ENCODE results near the gene DPP6. TPM values are rescaled to one million over a fixed set of nuclear protein-coding genes. Genes with fewer than 3 reads are reported as not detected.

The DPP6 gene
- total RNA-seq, 3 donors from 2014 or later (not counting 1 experiment from before 2014, with no cell fraction given), result not detected

GRCh38 chr7:154907651-154908620 is 855.7 kb downstream of the DPP6 start:
- Histone ChIP-seq H3K36me3 (ENCODE audit: control insufficient read depth, insufficient read depth, low read length) (no peaks in the 10 kb centered on the region), H3K9me3 (ENCODE audit: control insufficient read depth, insufficient read depth, low read length) (peaks cover 2% of the 10 kb centered on the region), H3K27ac (ENCODE audit: low read length) (no peak overlapping the region), H3K4me3 (ENCODE audit: low read length) (no peak overlapping the region), H3K4me1 (ENCODE audit: control insufficient read depth, insufficient read depth, low read length) (peaks cover 8% of the 10 kb centered on the region), H3K27me3 (ENCODE audit: control insufficient read depth, insufficient read depth, low read length) (no peaks in the 10 kb centered on the region)
- DNase-seq, result no peak
- no peaks in the 10 kb centered on the region for H3K4me1 Mint-ChIP-seq
- no peak overlapping the region for H3K27ac Mint-ChIP-seq
- TF ChIP-seq, protein P1, sequence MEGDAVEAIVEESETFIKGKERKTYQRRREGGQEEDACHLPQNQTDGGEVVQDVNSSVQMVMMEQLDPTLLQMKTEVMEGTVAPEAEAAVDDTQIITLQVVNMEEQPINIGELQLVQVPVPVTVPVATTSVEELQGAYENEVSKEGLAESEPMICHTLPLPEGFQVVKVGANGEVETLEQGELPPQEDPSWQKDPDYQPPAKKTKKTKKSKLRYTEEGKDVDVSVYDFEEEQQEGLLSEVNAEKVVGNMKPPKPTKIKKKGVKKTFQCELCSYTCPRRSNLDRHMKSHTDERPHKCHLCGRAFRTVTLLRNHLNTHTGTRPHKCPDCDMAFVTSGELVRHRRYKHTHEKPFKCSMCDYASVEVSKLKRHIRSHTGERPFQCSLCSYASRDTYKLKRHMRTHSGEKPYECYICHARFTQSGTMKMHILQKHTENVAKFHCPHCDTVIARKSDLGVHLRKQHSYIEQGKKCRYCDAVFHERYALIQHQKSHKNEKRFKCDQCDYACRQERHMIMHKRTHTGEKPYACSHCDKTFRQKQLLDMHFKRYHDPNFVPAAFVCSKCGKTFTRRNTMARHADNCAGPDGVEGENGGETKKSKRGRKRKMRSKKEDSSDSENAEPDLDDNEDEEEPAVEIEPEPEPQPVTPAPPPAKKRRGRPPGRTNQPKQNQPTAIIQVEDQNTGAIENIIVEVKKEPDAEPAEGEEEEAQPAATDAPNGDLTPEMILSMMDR (IDR thresholded peaks at IDR 0.05), result no peak
- H3K27me3 Mint-ChIP-seq (ENCODE audit: low read depth in 2 of 2), result peaks cover 0 to 10% of the 10 kb centered on the region in 2 donors
- WGBS (ENCODE audit: insufficient coverage), result 69% methylated on average over 21 of the region's 21 CpGs
- no peak for ATAC-seq
- H3K9me3 Mint-ChIP-seq, result peaks cover 2 to 4% of the 10 kb centered on the region in 2 donors
- H3K36me3 Mint-ChIP-seq, result no peaks in the 10 kb centered on the region
- intact Hi-C loops (cut with micrococcal nuclease), result no loop called here
- H3K4me3 Mint-ChIP-seq, result peak overlapping the region; percentile 46

GRCh38 chr7:154909241-154910105 is 857.3 kb downstream of the DPP6 start:
- no peaks in the 10 kb centered on the region for H3K36me3 Mint-ChIP-seq
- no peak overlapping the region for H3K27ac ChIP-seq (ENCODE audit: low read length)
- TF ChIP-seq, protein P1 (IDR thresholded peaks at IDR 0.05), result no peak
- H3K27ac Mint-ChIP-seq, result no peak overlapping the region
- DNase-seq (no peak), ATAC-seq (no peak)
- no peak overlapping the region for H3K4me3 ChIP-seq (ENCODE audit: low read length)
- peaks cover 2% of the 10 kb centered on the region for H3K9me3 ChIP-seq (ENCODE audit: control insufficient read depth, insufficient read depth, low read length)
- 81% methylated on average over 25 of the region's 26 CpGs for WGBS (ENCODE audit: insufficient coverage)
- no peak overlapping the region for H3K4me3 Mint-ChIP-seq
- peaks cover 0 to 4% of the 10 kb centered on the region in 2 donors for H3K4me1 Mint-ChIP-seq
- no peaks in the 10 kb centered on the region for H3K36me3 ChIP-seq (ENCODE audit: control insufficient read depth, insufficient read depth, low read length)
- H3K27me3 Mint-ChIP-seq (ENCODE audit: low read depth in 2 of 2), result peaks cover 0 to 14% of the 10 kb centered on the region in 2 donors
- H3K4me1 ChIP-seq (ENCODE audit: control insufficient read depth, insufficient read depth, low read length), result peaks cover 18% of the 10 kb centered on the region
- H3K27me3 ChIP-seq (ENCODE audit: control insufficient read depth, insufficient read depth, low read length), result no peaks in the 10 kb centered on the region
- H3K9me3 Mint-ChIP-seq, result peaks cover 2 to 4% of the 10 kb centered on the region in 2 donors
- intact Hi-C loops (cut with micrococcal nuclease), result loop anchor here (5.0 kb wide), 1 partner anchor 438 kb away; no protein-coding TSS in a partner anchor

DNA sequence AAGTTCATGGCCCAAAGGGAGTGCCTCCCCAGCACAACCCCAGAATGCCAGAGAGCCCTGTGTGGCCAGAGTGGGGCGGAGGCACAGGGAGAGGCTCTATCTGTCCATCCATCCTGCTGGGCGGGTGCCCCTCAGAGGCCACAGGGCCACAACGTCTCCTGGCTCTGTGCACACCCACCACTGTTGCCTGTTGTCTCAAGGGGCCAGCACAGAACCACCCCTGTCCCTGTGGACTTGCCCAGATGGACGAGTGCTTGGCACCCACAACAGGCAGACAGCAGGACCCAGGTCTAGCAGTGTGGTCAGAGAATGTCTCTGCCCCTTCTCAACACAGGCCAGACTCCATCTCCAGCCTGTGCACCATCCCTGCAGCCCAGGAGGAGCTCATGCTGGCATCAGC is 857.9 kb downstream of the DPP6 start:
- ATAC-seq, result no peak
- Histone ChIP-seq H3K27me3 (ENCODE audit: control insufficient read depth, insufficient read depth, low read length) (no peaks in the 10 kb centered on the region), H3K36me3 (ENCODE audit: control insufficient read depth, insufficient read depth, low read length) (no peaks in the 10 kb centered on the region), H3K27ac (ENCODE audit: low read length) (no peak overlapping the region), H3K4me3 (ENCODE audit: low read length) (no peak overlapping the region), H3K9me3 (ENCODE audit: control insufficient read depth, insufficient read depth, low read length) (peaks cover 2% of the 10 kb centered on the region), H3K4me1 (ENCODE audit: control insufficient read depth, insufficient read depth, low read length) (peaks cover 21% of the 10 kb centered on the region)
- H3K9me3 Mint-ChIP-seq, result peaks cover 2 to 4% of the 10 kb centered on the region in 2 donors
- peaks cover 0 to 4% of the 10 kb centered on the region in 2 donors for H3K4me1 Mint-ChIP-seq
- TF ChIP-seq, protein P1 (IDR thresholded peaks at IDR 0.05), result no peak
- H3K27ac Mint-ChIP-seq, result no peak overlapping the region
- H3K36me3 Mint-ChIP-seq, result no peaks in the 10 kb centered on the region
- WGBS (ENCODE audit: insufficient coverage), result 74% methylated on average over 4 of the region's 4 CpGs
- no peak overlapping the region for H3K4me3 Mint-ChIP-seq
- intact Hi-C loops (cut with micrococcal nuclease), result loop anchor here (5.0 kb wide), 1 partner anchor 437 kb away; no protein-coding TSS in a partner anchor
- peaks cover 0 to 18% of the 10 kb centered on the region in 2 donors for H3K27me3 Mint-ChIP-seq (ENCODE audit: low read depth in 2 of 2)
- no peak for DNase-seq

Measured in natural killer cell (primary cell).